Naive thymus-derived CD4-positive, alpha-beta T cell (primary cell): ENCODE measurements around the gene DBI. TPM values are rescaled to one million over a fixed set of nuclear protein-coding genes. Genes with fewer than 3 reads are reported as not detected.

ENCODE experiments used
- ATAC-seq: fragments of 150-1000 bp; cut with Tn5 transposase; 2 replicates; pipeline ENCODE4 v1.10.0; 2021; ENCODE audit warnings: mild to moderate bottlenecking, moderate library complexity
- CTCF ChIA-PET: fragments of 350-600 bp; sonication (Branson Sonifier 250); formaldehyde crosslinking; loops from one replicate; lab custom pipeline; 2021; ENCODE audit warnings: antibody characterized with exemption; lab: Charles Lee
- POLR2A ChIA-PET: fragments of 350-600 bp; sonication (Branson Sonifier 250); formaldehyde crosslinking; loops from one replicate; lab custom pipeline; 2021; ENCODE audit warnings: antibody characterized with exemption, inconsistent platforms; lab: Charles Lee
- DNase-seq, 9 donors: peaks; one replicate each; pipeline versions ENCODE4 v3.0.0 to v3.0.0-alpha.2; 2020 to 2022; ENCODE audit warnings: mixed read lengths in 1 of 9
- H3K27ac ChIP-seq: one replicate; pipeline ENCODE4 v1.7.0; 2013; ENCODE audit warnings: mild to moderate bottlenecking, low read depth, low read length, moderate library complexity
- H3K27me3 ChIP-seq, 2 donors: one replicate each; pipeline ENCODE4 v1.7.0; 2013; ENCODE audit warnings: low read length in 2 of 2, mild to moderate bottlenecking in 2 of 2, moderate library complexity in 2 of 2; ENCODE audit not compliant: control insufficient read depth in 2 of 2, insufficient read depth in 2 of 2
- H3K36me3 ChIP-seq, 3 experiments: 1 replicate in 2 of 3; 2 replicates in 1 of 3; pipeline ENCODE4 v1.7.0; 2013; ENCODE audit warnings: low read length in 3 of 3, mild to moderate bottlenecking in 3 of 3, moderate library complexity in 1 of 3; ENCODE audit not compliant: insufficient read depth in 3 of 3, control insufficient read depth in 2 of 3
- H3K4me1 ChIP-seq, 2 donors: one replicate each; pipeline ENCODE4 v1.7.0; 2013; ENCODE audit warnings: low read length in 2 of 2, mild to moderate bottlenecking in 2 of 2, moderate library complexity in 1 of 2; ENCODE audit not compliant: control insufficient read depth in 2 of 2, insufficient read depth in 2 of 2
- H3K4me3 ChIP-seq: 2 replicates; pipeline ENCODE4 v1.7.0; 2013; ENCODE audit warnings: mild to moderate bottlenecking, low read length
- H3K9me3 ChIP-seq, 3 experiments: 1 replicate in 2 of 3; 2 replicates in 1 of 3; pipeline ENCODE4 v1.7.0; 2013; ENCODE audit warnings: low read length in 3 of 3; ENCODE audit not compliant: control insufficient read depth in 2 of 3
- H3K27ac Mint-ChIP-seq, 9 donors: one replicate each; pipeline ENCODE4 v1.8.0; 2020 to 2022; ENCODE audit warnings: mixed read lengths in 9 of 9, mild to moderate bottlenecking in 8 of 9, moderate library complexity in 5 of 9, inconsistent platforms in 2 of 9
- H3K27me3 Mint-ChIP-seq, 5 donors: one replicate each; pipeline ENCODE4 v1.8.0; 2021 to 2022; ENCODE audit warnings: mixed read lengths in 5 of 5, mild to moderate bottlenecking in 1 of 5
- H3K36me3 Mint-ChIP-seq, 5 donors: one replicate each; pipeline ENCODE4 v1.8.0; 2020 to 2022; ENCODE audit warnings: mixed read lengths in 5 of 5, mild to moderate bottlenecking in 3 of 5, inconsistent platforms in 1 of 5
- H3K4me1 Mint-ChIP-seq, 7 donors: one replicate each; pipeline ENCODE4 v1.8.0; 2020 to 2022; ENCODE audit warnings: mixed read lengths in 7 of 7, mild to moderate bottlenecking in 3 of 7, inconsistent platforms in 1 of 7
- H3K4me3 Mint-ChIP-seq, 10 donors: one replicate each; pipeline ENCODE4 v1.8.0; 2020 to 2022; ENCODE audit warnings: mild to moderate bottlenecking in 10 of 10, mixed read lengths in 10 of 10, moderate library complexity in 6 of 10, inconsistent platforms in 2 of 10
- H3K9me3 Mint-ChIP-seq, 11 donors: one replicate each; pipeline ENCODE4 v1.8.0; 2020 to 2022; ENCODE audit warnings: mixed read lengths in 11 of 11, mild to moderate bottlenecking in 4 of 11, inconsistent platforms in 1 of 11, moderate library complexity in 1 of 11
- intact Hi-C, 2 donors: fragments of 100-400 bp; cut with micrococcal nuclease; formaldehyde crosslinking; loops; one replicate each; pipeline ENCODE4 v1.15.1; 2023
- polyA plus RNA-seq, 2 donors: library from polyadenylated mRNA; unstranded; fragments of 300-500 nt; fragmentation: Illumina TruSeq; gene quantifications; one replicate each; pipeline ENCODE4 v1.2.3, GENCODE V29; 2021
- total RNA-seq, 6 experiments: library from RNA in 5 of 6; stranded (reverse) in 5 of 6; gene quantifications; 1 replicate in 5 of 6; 2 replicates in 1 of 6; pipeline ENCODE4 v1.2.3 and lab custom pipeline; 2021 to 2026

The DBI gene
- total RNA-seq (100 to 1,000 TPM in 1 of 5 experiments, 10 to 100 TPM in 4; 29.3 to 111 (median 42.7) TPM), polyA plus RNA-seq (100 to 1,000 TPM; 221 to 253 TPM), total RNA-seq (lab: John Stamatoyannopoulos, UW) (22.9 reads per million, percentile 53 among the genes with 10 or more reads in this experiment)

- peaks cover 2 to 35% (median 12%) of the 10 kb centered on the region in 3 experiments for H3K36me3 ChIP-seq
- Mint-ChIP-seq H3K36me3 (peaks cover 5 to 36% (median 26%) of the 10 kb centered on the region in 5 donors), H3K9me3 (peaks cover 0 to under 1% (median 0%) of the 10 kb centered on the region in 11 donors), H3K27ac (peak within 1 kb of the TSS; percentile 78 to 97 (median 92)), H3K4me3 (peak within 1 kb of the TSS; percentile 79 to 99 (median 94)), H3K4me1 (peaks cover 37 to 64% (median 47%) of the 10 kb centered on the region in 7 donors), H3K27me3 (no peaks in the 10 kb centered on the region)
- no peaks in the 10 kb centered on the region for H3K27me3 ChIP-seq
- ATAC-seq (peak; percentile 97), DNase-seq (peak; percentile 82 to 94 (median 89))
- H3K4me3 ChIP-seq, result peak within 1 kb of the TSS; percentile 80
- POLR2A ChIA-PET, result interaction anchor here (0.8 to 1.4 kb wide), 6 partner anchors 16 to 1554 kb away, joined by 3 to 4 read pairs (median 4); partner anchors contain the start of gene PTPN4
- H3K4me1 ChIP-seq, result peaks cover 10 to 19% of the 10 kb centered on the region in 2 donors
- CTCF ChIA-PET, result no interaction called here
- H3K9me3 ChIP-seq, result no peaks in the 10 kb centered on the region
- intact Hi-C loops, result loop anchor here (1.0 to 10.0 kb wide), 21 partner anchors 28 to 1553 kb away; partner anchors contain the start of genes CCDC93 (in 2 of the 2), DDX18 (in 2 of the 2), PTPN4 (in 2 of the 2) and TMEM177 (in 2 of the 2)
- peak within 1 kb of the TSS; percentile 86 for H3K27ac ChIP-seq
Measured at GRCh38 chr2:119366649-119367471, at the start of gene DBI, which contains the start of gene C2orf76. DBI (plus strand) TSS chr2:119366977; CDS start chr2:119367052, 75 bp downstream. C2orf76 (minus strand) TSS chr2:119366834; CDS start chr2:119339959, 26,875 bp downstream.

DNA sequence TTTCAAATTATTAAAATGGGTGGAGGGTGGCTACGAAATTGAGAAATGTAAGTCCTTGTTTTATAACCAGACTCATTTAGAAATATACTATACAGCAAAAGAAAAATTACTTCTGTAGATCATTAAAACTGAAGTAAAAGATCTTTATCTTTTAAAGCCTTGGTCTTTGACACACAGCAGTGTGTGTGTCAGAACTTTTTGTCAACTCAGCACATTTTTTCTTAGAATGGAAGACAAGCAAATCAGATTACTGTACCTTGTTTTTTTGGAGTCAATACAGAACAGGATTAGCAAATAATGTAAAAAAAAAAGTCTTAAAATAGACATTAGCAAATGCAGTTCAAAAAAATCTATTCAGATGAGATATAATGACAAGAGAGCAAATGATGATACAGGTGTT, 49.2 kb upstream of the DBI start:
- intact Hi-C loops, result no loop called here
- H3K36me3 Mint-ChIP-seq, result peaks cover 0 to 14% (median 9%) of the 10 kb centered on the region in 5 donors
- no peaks in the 10 kb centered on the region for H3K9me3 ChIP-seq
- no peak for DNase-seq
- POLR2A ChIA-PET, result no interaction called here
- CTCF ChIA-PET, result no interaction called here
- H3K4me1 Mint-ChIP-seq, result no peaks in the 10 kb centered on the region
- peaks cover 0 to 1% (median 0%) of the 10 kb centered on the region in 11 donors for H3K9me3 Mint-ChIP-seq
- H3K36me3 ChIP-seq, result no peaks in the 10 kb centered on the region
- H3K27ac ChIP-seq, result no peak overlapping the region
- H3K27me3 ChIP-seq, result no peaks in the 10 kb centered on the region
- no peaks in the 10 kb centered on the region for H3K27me3 Mint-ChIP-seq
- H3K4me3 ChIP-seq, result no peak overlapping the region
- ATAC-seq, result no peak
- no peak overlapping the region for H3K4me3 Mint-ChIP-seq
- H3K4me1 ChIP-seq, result no peaks in the 10 kb centered on the region
- H3K27ac Mint-ChIP-seq, result no peak overlapping the region

- Mint-ChIP-seq H3K27ac (no peak overlapping the region), H3K9me3 (peaks cover 0 to 1% (median 0%) of the 10 kb centered on the region in 11 donors), H3K36me3 (peaks cover 0 to 12% (median 2%) of the 10 kb centered on the region in 5 donors), H3K4me3 (no peak overlapping the region), H3K27me3 (no peaks in the 10 kb centered on the region), H3K4me1 (no peaks in the 10 kb centered on the region)
- Histone ChIP-seq H3K36me3 (no peaks in the 10 kb centered on the region), H3K27ac (no peak overlapping the region), H3K27me3 (no peaks in the 10 kb centered on the region), H3K9me3 (no peaks in the 10 kb centered on the region), H3K4me1 (no peaks in the 10 kb centered on the region), H3K4me3 (no peak overlapping the region)
- POLR2A ChIA-PET, result no interaction called here
- intact Hi-C loops, result no loop called here
- CTCF ChIA-PET, result no interaction called here
- DNase-seq (no peak), ATAC-seq (no peak)
Measured at GRCh38 chr2:119319593-119319992, 47.2 kb upstream of the DBI start.

GRCh38 chr2:119323459-119323858, 43.3 kb upstream of the DBI start:
- H3K4me3 ChIP-seq, result no peak overlapping the region
- H3K27me3 Mint-ChIP-seq, result peaks cover 0 to 2% (median 0%) of the 10 kb centered on the region in 5 donors
- intact Hi-C loops, result no loop called here
- DNase-seq (no peak), ATAC-seq (no peak)
- CTCF ChIA-PET, result no interaction called here
- no peaks in the 10 kb centered on the region for H3K9me3 ChIP-seq
- POLR2A ChIA-PET, result no interaction called here
- H3K4me3 Mint-ChIP-seq, result no peak overlapping the region
- H3K27ac ChIP-seq, result no peak overlapping the region
- H3K27me3 ChIP-seq, result no peaks in the 10 kb centered on the region
- no peaks in the 10 kb centered on the region for H3K4me1 ChIP-seq
- H3K9me3 Mint-ChIP-seq, result peaks cover 0 to 1% (median 0%) of the 10 kb centered on the region in 11 donors
- H3K27ac Mint-ChIP-seq, result no peak overlapping the region
- H3K36me3 Mint-ChIP-seq, result peaks cover 0 to 12% (median 0%) of the 10 kb centered on the region in 5 donors
- no peaks in the 10 kb centered on the region for H3K36me3 ChIP-seq
- no peaks in the 10 kb centered on the region for H3K4me1 Mint-ChIP-seq

- peaks cover 0 to 12% (median 0%) of the 10 kb centered on the region in 5 donors for H3K36me3 Mint-ChIP-seq
Measured at GRCh38 chr2:119324685-119325270, 42.0 kb upstream of the DBI start.

DNA sequence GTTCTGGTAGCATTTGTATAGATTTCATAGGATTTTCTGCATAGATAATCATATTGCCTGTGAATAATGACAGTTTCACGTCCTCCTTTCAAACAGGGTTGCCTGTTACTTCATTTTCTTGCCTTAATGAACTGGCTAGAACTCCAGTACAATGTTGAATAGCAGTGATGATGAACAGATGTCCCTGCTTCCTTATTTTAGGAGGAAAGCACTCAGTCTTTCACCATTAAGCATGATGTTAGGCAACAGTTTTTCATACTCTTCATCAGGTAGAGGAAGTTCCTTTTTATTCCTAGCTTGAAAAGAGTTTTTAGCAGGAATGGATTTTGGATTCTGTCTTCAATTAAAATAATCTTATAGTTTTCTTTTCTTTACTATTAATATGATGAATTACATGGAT, 39.8 kb upstream of the DBI start:
- POLR2A ChIA-PET, result no interaction called here

More at GRCh38 chr2:119324685-119325270, 42.0 kb upstream of the DBI start:
- POLR2A ChIA-PET, result no interaction called here
- no peak for ATAC-seq
- no peak overlapping the region for H3K27ac ChIP-seq
- CTCF ChIA-PET, result no interaction called here
- H3K27me3 Mint-ChIP-seq, result peaks cover 0 to 2% (median 0%) of the 10 kb centered on the region in 5 donors
- no peak for DNase-seq
- H3K4me3 ChIP-seq, result no peak overlapping the region
- no peak overlapping the region for H3K27ac Mint-ChIP-seq
- no peaks in the 10 kb centered on the region for H3K36me3 ChIP-seq
- H3K4me1 ChIP-seq, result no peaks in the 10 kb centered on the region
- H3K9me3 ChIP-seq, result no peaks in the 10 kb centered on the region
- no peaks in the 10 kb centered on the region for H3K4me1 Mint-ChIP-seq
- intact Hi-C loops, result no loop called here
- no peak overlapping the region for H3K4me3 Mint-ChIP-seq
- H3K27me3 ChIP-seq, result no peaks in the 10 kb centered on the region
- H3K9me3 Mint-ChIP-seq, result no peaks in the 10 kb centered on the region

More for the DNA sequence above, 39.8 kb upstream of the DBI start:
- no peak overlapping the region for H3K27ac ChIP-seq
- DNase-seq, result no peak
- no peak overlapping the region for H3K4me3 ChIP-seq
- Mint-ChIP-seq H3K4me3 (no peak overlapping the region), H3K27me3 (peaks cover 0 to 4% (median 0%) of the 10 kb centered on the region in 5 donors), H3K36me3 (peaks cover 0 to 17% (median 7%) of the 10 kb centered on the region in 5 donors), H3K9me3 (no peaks in the 10 kb centered on the region), H3K4me1 (no peaks in the 10 kb centered on the region), H3K27ac (no peak overlapping the region)
- H3K4me1 ChIP-seq, result no peaks in the 10 kb centered on the region
- H3K9me3 ChIP-seq, result no peaks in the 10 kb centered on the region
- H3K36me3 ChIP-seq, result no peaks in the 10 kb centered on the region
- CTCF ChIA-PET, result interaction anchor here (0.5 kb wide), 1 partner anchor 619 kb away, joined by 3 read pairs; no protein-coding TSS in a partner anchor
- intact Hi-C loops, result no loop called here
- no peaks in the 10 kb centered on the region for H3K27me3 ChIP-seq
- ATAC-seq, result peak; percentile 37
